ENCODE results near the gene HTR6. TPM values are rescaled to one million over a fixed set of nuclear protein-coding genes. Genes with fewer than 3 reads are reported as not detected.

Gene HTR6
- total and polyA plus RNA-seq, 12 donors: not detected

DNA sequence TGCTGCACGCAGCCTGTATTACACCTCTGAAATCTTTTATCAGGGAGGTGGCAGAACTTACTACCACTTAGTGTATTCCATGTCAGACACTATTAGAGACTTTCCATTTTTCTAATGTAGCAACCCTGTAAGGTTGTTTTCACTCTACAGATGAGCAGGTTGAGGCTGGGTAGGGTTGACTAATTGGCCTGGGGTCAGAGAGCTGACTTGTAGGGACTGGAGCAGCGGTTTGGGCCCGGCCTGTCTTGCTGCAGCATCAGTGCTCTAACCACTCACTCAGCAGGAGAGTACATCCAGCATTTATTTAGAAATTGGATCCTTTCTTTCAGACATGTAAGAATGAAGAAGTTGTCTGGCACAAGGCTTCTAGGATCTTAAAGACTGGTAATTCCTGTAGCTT, 46.2 kb upstream of the HTR6 start:
- H3K27ac ChIP-seq: no peak overlapping the region
- H3K4me1 ChIP-seq (replicated peaks in 1 of 2): peaks cover 0 to 21% of the 10 kb centered on the region in 2 donors
- intact Hi-C loops (cut with DNase I): no loop called here

DNA sequence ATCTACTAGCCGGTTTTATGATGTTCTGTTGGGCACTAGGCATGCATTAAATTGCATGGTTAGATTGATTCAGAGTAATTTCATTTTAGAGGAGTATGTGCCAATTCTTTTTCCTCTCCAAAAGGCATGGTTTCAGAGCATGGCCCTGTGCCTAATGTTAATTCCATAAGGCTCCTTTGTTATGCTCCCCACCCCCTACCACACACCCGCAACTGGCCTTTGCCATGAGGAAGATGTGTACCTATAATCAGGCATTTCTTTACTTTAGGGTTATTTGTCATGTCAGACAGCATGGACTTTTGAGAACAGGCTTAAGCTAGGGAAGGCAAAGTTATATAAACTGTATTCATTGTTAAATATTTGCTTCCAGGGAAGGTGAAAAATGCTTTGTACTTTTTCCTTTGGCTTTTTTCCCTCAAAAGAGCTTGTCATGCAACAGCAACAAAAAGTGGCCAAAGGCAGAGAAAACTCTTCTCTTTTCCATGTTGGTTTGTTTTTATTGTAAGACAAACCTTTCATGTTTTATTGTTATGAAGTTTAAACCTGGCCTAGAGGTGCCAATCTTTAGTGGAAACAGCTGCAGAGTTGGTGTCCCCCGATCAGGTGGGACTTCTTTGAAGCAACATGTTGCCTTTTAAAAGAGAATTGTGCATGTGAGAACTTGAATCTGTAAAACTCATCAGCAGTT, 44.8 kb upstream of the HTR6 start:
- no peaks in the 10 kb centered on the region for H3K9me3 ChIP-seq (replicated peaks in 1 of 3)
- H3K27me3 ChIP-seq: no peaks in the 10 kb centered on the region
- H3K4me3 ChIP-seq: no peak overlapping the region
- 88 to 94% (median 90%) methylated on average over 3 of the region's 3 CpGs for WGBS, 4 donors
- peaks cover 0 to 14% of the 10 kb centered on the region in 2 donors for H3K36me3 ChIP-seq (replicated peaks in 1 of 2)
- H3K27ac ChIP-seq: no peak overlapping the region
- no peak for DNase-seq
- TF ChIP-seq, protein P1, sequence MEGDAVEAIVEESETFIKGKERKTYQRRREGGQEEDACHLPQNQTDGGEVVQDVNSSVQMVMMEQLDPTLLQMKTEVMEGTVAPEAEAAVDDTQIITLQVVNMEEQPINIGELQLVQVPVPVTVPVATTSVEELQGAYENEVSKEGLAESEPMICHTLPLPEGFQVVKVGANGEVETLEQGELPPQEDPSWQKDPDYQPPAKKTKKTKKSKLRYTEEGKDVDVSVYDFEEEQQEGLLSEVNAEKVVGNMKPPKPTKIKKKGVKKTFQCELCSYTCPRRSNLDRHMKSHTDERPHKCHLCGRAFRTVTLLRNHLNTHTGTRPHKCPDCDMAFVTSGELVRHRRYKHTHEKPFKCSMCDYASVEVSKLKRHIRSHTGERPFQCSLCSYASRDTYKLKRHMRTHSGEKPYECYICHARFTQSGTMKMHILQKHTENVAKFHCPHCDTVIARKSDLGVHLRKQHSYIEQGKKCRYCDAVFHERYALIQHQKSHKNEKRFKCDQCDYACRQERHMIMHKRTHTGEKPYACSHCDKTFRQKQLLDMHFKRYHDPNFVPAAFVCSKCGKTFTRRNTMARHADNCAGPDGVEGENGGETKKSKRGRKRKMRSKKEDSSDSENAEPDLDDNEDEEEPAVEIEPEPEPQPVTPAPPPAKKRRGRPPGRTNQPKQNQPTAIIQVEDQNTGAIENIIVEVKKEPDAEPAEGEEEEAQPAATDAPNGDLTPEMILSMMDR (IDR thresholded peaks at IDR 0.05): no peak
- TF ChIP-seq POLR2A (IDR thresholded peaks at IDR 0.05): no peak
- peaks cover 0 to 21% of the 10 kb centered on the region in 2 donors for H3K4me1 ChIP-seq (replicated peaks in 1 of 2)
- intact Hi-C loops (cut with DNase I): no loop called here

More for the DNA sequence above, 46.2 kb upstream of the HTR6 start:
- TF ChIP-seq, protein P1 (IDR thresholded peaks at IDR 0.05): no peak
- TF ChIP-seq POLR2A (IDR thresholded peaks at IDR 0.05): no peak
- Histone ChIP-seq H3K36me3 (replicated peaks in 1 of 2) (peaks cover 0 to 9% of the 10 kb centered on the region in 2 donors), H3K9me3 (replicated peaks in 1 of 3) (no peaks in the 10 kb centered on the region), H3K4me3 (no peak overlapping the region), H3K27me3 (no peaks in the 10 kb centered on the region)
- peak in 1 of 7 donors; percentile 38 for DNase-seq
- 96 to 100% (median 97%) methylated on average over 3 of the region's 3 CpGs for WGBS, 4 donors

DNA sequence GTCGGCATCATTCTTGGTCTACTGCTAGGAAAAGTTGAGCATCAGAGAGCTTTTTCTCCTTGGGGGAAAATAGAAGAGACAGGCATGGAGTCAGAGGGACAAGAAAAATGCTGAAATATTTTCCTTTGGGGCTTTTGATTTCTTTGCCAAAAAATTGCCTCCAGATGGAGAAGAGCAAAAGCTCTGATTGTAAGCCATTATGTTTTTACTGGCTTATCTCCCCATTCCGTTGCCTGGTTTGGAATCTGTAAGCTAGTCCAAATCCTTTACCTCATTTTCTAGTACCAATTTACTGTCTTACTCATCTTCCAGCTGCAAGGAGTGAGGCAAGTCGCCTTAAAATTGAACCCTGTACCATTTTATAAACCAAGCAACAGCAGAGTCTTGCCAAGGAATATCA, 43.9 kb upstream of the HTR6 start:
- DNase-seq: no peak
- no peaks in the 10 kb centered on the region for H3K9me3 ChIP-seq (replicated peaks in 1 of 3)
- TF ChIP-seq, protein P1 (IDR thresholded peaks at IDR 0.05): no peak
- peaks cover 0 to 22% of the 10 kb centered on the region in 2 donors for H3K4me1 ChIP-seq (replicated peaks in 1 of 2)
- 70 to 84% (median 82%) methylated on average over 3 of the region's 3 CpGs for WGBS, 4 donors
- H3K27ac ChIP-seq: no peak overlapping the region
- no peaks in the 10 kb centered on the region for H3K27me3 ChIP-seq
- intact Hi-C loops (cut with DNase I): no loop called here
- peaks cover 0 to 12% of the 10 kb centered on the region in 2 donors for H3K36me3 ChIP-seq (replicated peaks in 1 of 2)
- no peak overlapping the region for H3K4me3 ChIP-seq

DNA sequence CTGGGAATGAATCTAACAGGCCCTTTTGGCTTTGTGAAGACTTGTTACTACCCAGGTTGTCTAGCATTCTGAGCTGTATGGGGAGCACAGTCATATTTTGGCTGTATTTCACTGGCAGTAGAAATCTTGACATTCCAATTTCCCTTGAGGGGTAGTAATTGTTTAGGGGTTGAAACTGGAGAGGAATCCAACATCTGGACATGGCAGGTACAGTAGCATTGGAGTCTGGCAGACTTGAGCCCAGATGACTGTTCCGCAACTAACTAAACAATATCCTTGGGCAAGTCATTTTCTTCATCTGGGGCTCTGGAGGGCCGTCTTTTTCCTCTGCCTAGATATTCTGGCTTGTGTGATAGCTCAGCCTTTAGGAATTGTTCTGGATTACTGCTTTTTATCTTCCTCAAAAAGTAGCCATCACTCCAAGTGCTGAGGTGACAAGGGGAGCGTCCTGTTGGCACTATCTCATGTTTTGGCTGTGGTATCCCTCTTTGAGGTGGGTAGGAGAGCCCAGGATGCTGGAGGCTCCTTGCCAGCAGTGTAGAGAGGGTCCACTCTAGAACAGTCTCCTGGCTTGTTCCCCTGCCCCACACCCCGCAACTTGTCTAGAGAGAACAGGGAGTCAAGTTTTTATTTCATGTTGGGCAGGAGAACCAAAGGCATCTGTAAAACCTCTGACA, 43.3 kb upstream of the HTR6 start:
- DNase-seq: peak in 1 of 7 donors; percentile 21
- Histone ChIP-seq H3K27me3 (no peaks in the 10 kb centered on the region), H3K4me3 (no peak overlapping the region), H3K9me3 (replicated peaks in 1 of 3) (no peaks in the 10 kb centered on the region), H3K27ac (no peak overlapping the region), H3K36me3 (replicated peaks in 1 of 2) (peaks cover 0 to 10% of the 10 kb centered on the region in 2 donors), H3K4me1 (replicated peaks in 1 of 2) (peaks cover 0 to 28% of the 10 kb centered on the region in 2 donors)
- intact Hi-C loops (cut with DNase I): no loop called here
- no peak for TF ChIP-seq POLR2A (IDR thresholded peaks at IDR 0.05)
- TF ChIP-seq, protein P1 (IDR thresholded peaks at IDR 0.05): no peak
- WGBS, 4 donors: 93 to 94% (median 93%) methylated on average over 4 of the region's 4 CpGs
